K562 (cell line): Measurements from ENCODE around the gene TGFB1I1.

Experiments used
- ATF3 ChIP-seq, 2 experiments: fragments of 450-650 bp in 1 of 2; sonication (generic) in 1 of 2; formaldehyde crosslinking in 1 of 2; IDR thresholded peaks in 1 of 2; conservative IDR thresholded peaks in 1 of 2; 2 replicates each; pipeline versions ENCODE4 v1.6.1 to v1.8.1; 2016 to 2023; ENCODE audit warnings: mild to moderate bottlenecking in 2 of 2, moderate library complexity in 2 of 2, inconsistent platforms in 1 of 2, missing genetic modification reagents in 1 of 2
- ILK ChIP-seq: fragments of 450-650 bp; IDR thresholded peaks from 2 replicates; pipeline ENCODE4 v1.6.1; 2016; ENCODE audit warnings: missing genetic modification characterization, low read depth, mild to moderate bottlenecking, missing compliant biosample characterization, moderate library complexity, borderline replicate concordance
- POLR2H ChIP-seq: IDR thresholded peaks from 2 replicates; pipeline ENCODE4 v1.6.1; 2016; ENCODE audit warnings: missing genetic modification characterization, low read depth, mild to moderate bottlenecking, control low read depth, missing compliant biosample characterization, moderate library complexity
- USF2 ChIP-seq: sonication (generic); formaldehyde crosslinking; IDR thresholded peaks from 2 replicates; pipeline ENCODE4 v1.5.0; 2020; ENCODE audit warnings: missing genetic modification reagents
- ZKSCAN3 ChIP-seq: fragments of 250-450 bp; sonication (Bioruptor Pico); IDR thresholded peaks from 2 replicates; pipeline ENCODE4 v1.4.0; 2020
- ZNF174 ChIP-seq: fragments of 250-450 bp; sonication (Bioruptor Pico); IDR thresholded peaks from 2 replicates; pipeline ENCODE4 v1.4.0; 2020; ENCODE audit warnings: mild to moderate bottlenecking

GRCh38 chr16:31436221-31437045 lies 35.5 kb upstream of the TGFB1I1 start:
- TF ChIP-seq USF2 (no peak), ATF3 (IDR thresholded peaks at IDR 0.05) (no peak), ATF3 (CRISPR knock-in tag; conservative IDR thresholded peaks at IDR 0.05) (no peak), ZKSCAN3 (CRISPR knock-in tag) (no peak), ZNF174 (CRISPR knock-in tag) (no peak), ILK (no peak), POLR2H (no peak)
